GM12864 (cell line): Measurements from ENCODE around the gene AP3S2.
"Not testable (repeated sequence)": the region's sequence is repeated elsewhere in the genome, so short reads cannot be mapped to it uniquely, and the experiment has no call there.

Experiments
- DNase-seq: peaks from one replicate; pipeline ENCODE4 v3.0.0-alpha.2; 2011; ENCODE audit warnings: low read depth
- H3K4me3 ChIP-seq: 2 replicates; pipeline ENCODE4 v1.5.1; 2011; ENCODE audit warnings: mild to moderate bottlenecking, low read depth, low read length, control low read depth
- TF ChIP-seq, protein P1 (sequence below): IDR thresholded peaks from 2 replicates; pipeline ENCODE4 v1.5.1; 2011; ENCODE audit warnings: low read depth, mild to moderate bottlenecking, moderate library complexity, low read length, control low read depth, inconsistent platforms; ENCODE audit errors: missing control alignments

Gene AP3S2

DNA sequence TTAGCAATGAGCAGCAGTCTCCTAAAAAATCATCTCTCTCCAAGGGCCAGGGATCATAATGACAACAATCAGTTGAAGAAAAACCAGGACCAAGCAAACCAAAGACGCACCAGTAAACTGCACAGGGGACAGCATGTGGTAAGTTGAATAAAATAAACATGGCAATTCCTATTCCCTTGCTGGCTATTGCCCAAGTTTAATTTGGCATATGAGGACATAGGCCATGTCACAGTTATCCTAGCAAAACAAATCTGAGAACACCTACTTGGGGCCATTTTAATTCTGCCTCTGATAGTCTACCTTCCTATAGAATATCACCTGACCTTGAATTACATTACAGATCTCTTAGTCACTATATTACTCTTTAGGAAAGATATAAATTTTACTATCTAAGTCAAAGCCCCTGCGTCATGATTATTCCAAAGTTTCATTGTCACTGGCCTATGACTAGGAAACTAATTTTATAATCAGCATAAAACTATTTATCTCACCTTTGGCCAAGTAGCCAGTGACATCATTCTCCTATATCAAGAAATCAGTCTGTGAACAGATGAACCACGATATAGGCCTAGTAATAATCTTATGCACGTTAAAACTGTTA is 23.0 kb downstream of the AP3S2 start:
- no peak for DNase-seq
- TF ChIP-seq, protein P1, sequence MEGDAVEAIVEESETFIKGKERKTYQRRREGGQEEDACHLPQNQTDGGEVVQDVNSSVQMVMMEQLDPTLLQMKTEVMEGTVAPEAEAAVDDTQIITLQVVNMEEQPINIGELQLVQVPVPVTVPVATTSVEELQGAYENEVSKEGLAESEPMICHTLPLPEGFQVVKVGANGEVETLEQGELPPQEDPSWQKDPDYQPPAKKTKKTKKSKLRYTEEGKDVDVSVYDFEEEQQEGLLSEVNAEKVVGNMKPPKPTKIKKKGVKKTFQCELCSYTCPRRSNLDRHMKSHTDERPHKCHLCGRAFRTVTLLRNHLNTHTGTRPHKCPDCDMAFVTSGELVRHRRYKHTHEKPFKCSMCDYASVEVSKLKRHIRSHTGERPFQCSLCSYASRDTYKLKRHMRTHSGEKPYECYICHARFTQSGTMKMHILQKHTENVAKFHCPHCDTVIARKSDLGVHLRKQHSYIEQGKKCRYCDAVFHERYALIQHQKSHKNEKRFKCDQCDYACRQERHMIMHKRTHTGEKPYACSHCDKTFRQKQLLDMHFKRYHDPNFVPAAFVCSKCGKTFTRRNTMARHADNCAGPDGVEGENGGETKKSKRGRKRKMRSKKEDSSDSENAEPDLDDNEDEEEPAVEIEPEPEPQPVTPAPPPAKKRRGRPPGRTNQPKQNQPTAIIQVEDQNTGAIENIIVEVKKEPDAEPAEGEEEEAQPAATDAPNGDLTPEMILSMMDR = no peak
- H3K4me3 ChIP-seq = no peak overlapping the region

DNA sequence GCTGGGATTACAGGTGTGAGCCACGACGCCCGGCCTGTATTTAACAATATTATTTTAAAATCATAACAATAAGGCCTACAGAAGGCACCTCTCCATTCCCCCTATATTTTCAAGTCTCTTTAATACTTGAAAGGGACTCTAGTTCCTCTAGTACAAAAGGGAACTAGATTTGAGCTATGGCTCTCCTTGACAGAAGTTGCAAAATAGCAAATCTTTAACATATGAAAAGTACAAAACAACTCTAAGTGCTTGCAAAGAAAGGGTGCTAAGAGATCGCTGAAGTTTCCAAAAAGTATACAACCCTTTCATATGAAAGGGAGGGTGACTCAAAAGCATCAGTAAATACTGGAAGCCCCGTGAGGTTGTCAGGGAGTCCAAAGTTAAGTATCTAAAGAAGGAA is 23.8 kb downstream of the AP3S2 start:
- TF ChIP-seq, protein P1 = no peak
- no peak for DNase-seq
- H3K4me3 ChIP-seq = no peak overlapping the region

DNA sequence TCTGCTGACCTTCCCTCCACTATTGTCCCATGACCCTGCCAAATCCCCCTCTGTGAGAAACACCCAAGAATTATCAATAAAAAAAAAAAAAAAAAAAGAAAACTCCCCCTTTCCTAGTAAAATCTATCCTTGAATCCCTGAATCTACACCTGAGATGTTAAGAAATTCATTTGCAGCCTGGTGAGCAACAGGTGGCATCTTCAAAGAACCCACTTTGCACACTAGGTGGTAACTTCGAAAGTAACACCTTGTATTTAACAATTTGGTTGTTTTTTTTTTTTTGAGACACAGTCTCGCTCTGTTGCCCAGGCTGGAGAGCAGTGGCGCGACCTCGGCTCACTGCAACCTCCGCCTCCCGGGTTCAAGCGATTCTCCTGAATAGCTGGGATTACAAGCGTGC is 24.3 kb downstream of the AP3S2 start:
- DNase-seq, H3K4me3 ChIP-seq: not testable (repeated sequence)

DNA sequence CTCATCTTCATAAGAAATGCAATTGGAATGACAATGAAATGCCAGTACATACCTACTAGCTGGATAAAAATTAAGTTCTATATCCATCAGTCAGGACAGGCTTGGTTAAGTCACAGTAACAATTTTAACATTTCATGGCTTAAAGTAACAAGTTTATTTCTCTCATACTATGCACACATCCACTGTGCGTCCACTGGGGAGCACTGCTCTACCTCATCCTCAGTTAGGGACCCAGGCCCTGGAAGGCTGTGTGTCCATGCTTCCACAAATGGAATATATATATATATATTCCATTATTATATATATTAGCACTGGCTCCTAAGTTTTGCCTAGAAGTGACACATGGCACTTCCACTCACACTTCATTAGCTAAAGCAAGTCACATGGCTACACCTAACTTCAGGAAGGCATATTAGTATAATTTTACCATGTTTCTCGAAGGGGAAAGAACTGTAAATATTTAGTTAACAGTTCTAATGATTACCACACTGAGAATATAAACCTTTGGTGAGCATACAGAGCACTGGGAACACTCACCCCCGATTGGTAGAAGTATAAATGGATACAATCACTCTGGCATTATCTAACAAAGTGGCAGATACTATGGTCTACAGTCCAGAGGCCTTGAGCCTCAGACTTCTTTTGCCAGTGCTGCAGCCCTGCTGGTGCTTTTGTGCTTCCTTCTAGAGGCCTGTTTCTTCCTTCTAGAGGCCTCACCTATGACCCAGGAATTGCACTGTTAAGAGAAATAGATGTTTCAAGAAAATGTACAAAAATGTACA is 28.6 kb downstream of the AP3S2 start:
- no peak for DNase-seq
- H3K4me3 ChIP-seq = no peak overlapping the region
- TF ChIP-seq, protein P1 = no peak

DNA sequence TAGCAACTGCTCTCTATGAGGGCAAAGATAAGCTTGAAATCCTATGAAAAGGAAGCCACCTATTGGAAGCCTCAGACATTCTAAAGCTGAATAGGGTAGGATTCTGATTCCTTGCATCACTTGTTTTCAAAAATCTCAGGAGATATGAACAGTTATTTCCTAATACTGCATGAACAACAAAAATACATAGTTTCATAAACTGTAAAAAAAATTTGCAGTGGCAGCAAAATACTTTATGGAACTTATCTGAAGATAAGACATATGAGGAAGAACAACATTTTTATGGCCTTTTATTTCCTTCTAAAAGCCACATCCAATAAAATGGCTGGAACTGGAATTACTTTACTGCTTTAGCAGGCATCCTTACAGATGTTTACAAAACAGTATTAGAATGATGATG is 29.9 kb downstream of the AP3S2 start:
- TF ChIP-seq, protein P1 = no peak
- no peak for DNase-seq
- H3K4me3 ChIP-seq = no peak overlapping the region

DNA sequence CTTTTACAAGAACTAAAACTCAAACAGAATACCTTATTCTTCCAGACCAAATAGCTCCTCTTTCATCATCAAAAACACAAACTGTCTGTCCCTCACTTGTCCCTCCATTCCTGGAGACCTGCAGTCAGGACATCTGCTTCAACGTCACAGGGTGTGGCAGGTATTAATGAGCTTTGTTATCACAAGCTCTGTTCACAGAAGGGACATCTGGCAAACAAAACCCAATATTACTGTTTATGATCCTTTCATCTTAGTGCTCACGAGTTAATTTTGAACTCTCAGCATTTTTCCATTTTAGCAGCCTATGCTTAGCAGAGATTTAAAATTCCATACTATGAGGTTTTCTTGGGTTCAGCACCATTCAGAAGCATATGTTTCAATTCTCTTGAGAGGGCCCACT is 32.9 kb downstream of the AP3S2 start:
- no peak for DNase-seq
- TF ChIP-seq, protein P1 = no peak
- no peak overlapping the region for H3K4me3 ChIP-seq

DNA sequence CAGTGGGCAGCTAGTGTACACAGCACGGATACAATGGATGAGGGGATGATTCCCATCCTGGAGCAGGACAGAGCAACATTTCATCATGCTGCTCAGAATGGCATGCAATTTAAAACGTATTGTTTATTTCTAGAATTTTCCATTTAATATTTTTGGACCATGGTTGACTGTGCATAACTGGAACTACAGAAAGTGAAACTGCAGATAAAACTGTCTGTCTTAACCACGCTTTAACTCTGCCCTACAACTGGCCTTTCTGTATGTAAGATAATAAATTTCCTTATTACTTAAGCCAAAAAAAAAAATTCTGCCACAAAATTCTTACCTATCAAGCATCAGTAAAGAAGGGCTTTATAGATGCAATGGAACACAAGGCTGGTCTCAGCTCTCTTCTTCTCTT is 33.4 kb downstream of the AP3S2 start:
- H3K4me3 ChIP-seq = no peak overlapping the region
- TF ChIP-seq, protein P1 = no peak
- DNase-seq = no peak
